COR-L47 (cell line): ENCODE data around the gene AGBL2.
A peak's percentile ranks its signal among the peaks of the same experiment; 100 is the strongest.

Experiments used
- DNase-seq: peaks from one replicate; lab custom pipeline; 2025; lab: John Stamatoyannopoulos, UW

Gene AGBL2

GRCh38 chr11:47631473-47631872 is 83.7 kb downstream of the AGBL2 start:
- no peak for DNase-seq

GRCh38 chr11:47628026-47628425 is 87.1 kb downstream of the AGBL2 start:
- DNase-seq = no peak

- DNase-seq = no peak
These were observed 88.9 kb downstream of the AGBL2 start for GRCh38 chr11:47626234-47626633.

- DNase-seq = no peak
These were observed 94.3 kb downstream of the AGBL2 start for GRCh38 chr11:47620836-47621378.

GRCh38 chr11:47617417-47617809 is 97.8 kb downstream of the AGBL2 start:
- DNase-seq = no peak

- DNase-seq = peak; percentile 5
These were observed 98.3 kb downstream of the AGBL2 start for GRCh38 chr11:47616726-47617416.

- no peak for DNase-seq
These were observed 99.9 kb downstream of the AGBL2 start for GRCh38 chr11:47615249-47615648.

- DNase-seq = no peak
These were observed 103.8 kb downstream of the AGBL2 start for GRCh38 chr11:47611348-47611794.

GRCh38 chr11:47609675-47610074 is 105.5 kb downstream of the AGBL2 start:
- DNase-seq = no peak
